H9 (cell line): ENCODE measurements around the gene DGKG. TPM values are rescaled to one million over a fixed set of nuclear protein-coding genes. Genes with fewer than 3 reads are reported as not detected.

Experiments used
- DNase-seq: peaks from one replicate; pipeline ENCODE4 v3.0.0-alpha.2; 2017
- H2AFZ ChIP-seq: one replicate; pipeline ENCODE4 v1.6.1; 2013; ENCODE audit warnings: mild to moderate bottlenecking, low read length, control low read depth, moderate library complexity
- H2AK5ac ChIP-seq: 2 replicates; pipeline ENCODE4 v1.6.1; 2013; ENCODE audit warnings: low read length, control low read depth, mixed read lengths; ENCODE audit not compliant: insufficient read length
- H2BK120ac ChIP-seq: one replicate; pipeline ENCODE4 v1.6.1; 2013; ENCODE audit warnings: low read depth, mild to moderate bottlenecking, low read length, control low read depth, inconsistent platforms; ENCODE audit not compliant: poor library complexity, severe bottlenecking
- H2BK12ac ChIP-seq: 2 replicates; pipeline ENCODE4 v1.6.1; 2013; ENCODE audit warnings: low read length, control low read depth, mixed read lengths, low read depth; ENCODE audit not compliant: insufficient read length
- H2BK15ac ChIP-seq: 2 replicates; pipeline ENCODE4 v1.6.1; 2013; ENCODE audit warnings: low read depth, low read length, control low read depth
- H2BK20ac ChIP-seq: one replicate; pipeline ENCODE4 v1.6.1; 2013; ENCODE audit warnings: low read depth, mild to moderate bottlenecking, low read length, control low read depth, inconsistent platforms; ENCODE audit not compliant: poor library complexity, severe bottlenecking
- H2BK5ac ChIP-seq: 2 replicates; pipeline ENCODE4 v1.6.1; 2013; ENCODE audit warnings: low read length, control low read depth, mixed read lengths; ENCODE audit not compliant: insufficient read length
- H3K14ac ChIP-seq: 2 replicates; pipeline ENCODE4 v1.6.1; 2013; ENCODE audit warnings: low read length, control low read depth; ENCODE audit not compliant: insufficient read depth
- H3K18ac ChIP-seq: 2 replicates; pipeline ENCODE4 v1.6.1; 2013; ENCODE audit warnings: low read depth, mild to moderate bottlenecking, mixed read lengths, low read length, control low read depth; ENCODE audit not compliant: insufficient read length
- H3K23ac ChIP-seq: 2 replicates; pipeline ENCODE4 v1.6.1; 2013; ENCODE audit warnings: low read length, control low read depth, mixed read lengths, low read depth; ENCODE audit not compliant: insufficient read length
- H3K23me2 ChIP-seq: 2 replicates; pipeline ENCODE4 v1.6.1; 2013; ENCODE audit warnings: low read depth, mild to moderate bottlenecking, mixed read lengths, low read length, control low read depth; ENCODE audit not compliant: insufficient read length, poor library complexity, severe bottlenecking
- H3K27ac ChIP-seq: 2 replicates; pipeline ENCODE4 v1.5.1; 2013; ENCODE audit warnings: low read length, control low read depth, mixed read lengths, low read depth; ENCODE audit not compliant: insufficient read length
- H3K27me3 ChIP-seq: 2 replicates; pipeline ENCODE4 v1.6.1; 2013; ENCODE audit warnings: low read length, control low read depth, inconsistent platforms; ENCODE audit not compliant: insufficient read depth
- H3K4ac ChIP-seq: 2 replicates; pipeline ENCODE4 v1.6.1; 2013; ENCODE audit warnings: low read depth, mild to moderate bottlenecking, control low read depth, inconsistent platforms, low read length, moderate library complexity
- H3K4me1 ChIP-seq: 2 replicates; pipeline ENCODE4 v1.6.1; 2013; ENCODE audit warnings: low read length, control low read depth, inconsistent platforms; ENCODE audit not compliant: insufficient read depth
- H3K4me2 ChIP-seq: 2 replicates; pipeline ENCODE4 v1.6.1; 2013; ENCODE audit warnings: low read length, control low read depth, mixed read lengths; ENCODE audit not compliant: insufficient read length, insufficient read depth
- H3K56ac ChIP-seq: 2 replicates; pipeline ENCODE4 v1.6.1; 2013; ENCODE audit warnings: low read depth, mild to moderate bottlenecking, mixed read lengths, low read length, control low read depth; ENCODE audit not compliant: insufficient read length
- H3K79me1 ChIP-seq: 2 replicates; pipeline ENCODE4 v1.6.1; 2013; ENCODE audit warnings: low read depth, mild to moderate bottlenecking, moderate library complexity, low read length, control low read depth, inconsistent platforms; ENCODE audit not compliant: insufficient read depth, poor library complexity, severe bottlenecking
- H3K79me2 ChIP-seq: 2 replicates; pipeline ENCODE4 v1.6.1; 2013; ENCODE audit warnings: low read length, control low read depth, inconsistent platforms; ENCODE audit not compliant: insufficient read depth
- H3K9ac ChIP-seq: 2 replicates; pipeline ENCODE4 v1.6.1; 2013; ENCODE audit warnings: low read length, control low read depth, mixed read lengths; ENCODE audit not compliant: insufficient read length; ENCODE audit errors: extremely low read depth
- H3K9me3 ChIP-seq: one replicate; pipeline ENCODE4 v1.6.1; 2013; ENCODE audit warnings: low read depth, low read length, inconsistent platforms; ENCODE audit not compliant: control insufficient read depth
- H3T11ph ChIP-seq: one replicate; pipeline ENCODE4 v1.6.1; 2013; ENCODE audit warnings: mild to moderate bottlenecking, low read length, control low read depth, inconsistent platforms
- H4K20me1 ChIP-seq: one replicate; pipeline ENCODE4 v1.6.1; 2013; ENCODE audit not compliant: control insufficient read depth, insufficient read length, insufficient read depth
- H4K5ac ChIP-seq: 2 replicates; pipeline ENCODE4 v1.6.1; 2013; ENCODE audit warnings: low read depth, mild to moderate bottlenecking, mixed read lengths, low read length, control low read depth; ENCODE audit not compliant: insufficient read length
- H4K8ac ChIP-seq: replicated peaks from 2 replicates; pipeline ENCODE4 v1.6.1; 2013; ENCODE audit warnings: low read length, control low read depth, mixed read lengths, low read depth; ENCODE audit not compliant: insufficient read length
- H4K91ac ChIP-seq: 2 replicates; pipeline ENCODE4 v1.6.1; 2013; ENCODE audit warnings: low read depth, mild to moderate bottlenecking, moderate library complexity, mixed read lengths, low read length, control low read depth; ENCODE audit not compliant: insufficient read length
- H3K27ac Mint-ChIP-seq, 3 experiments: 2 replicates in 2 of 3; 3 replicates in 1 of 3; pipeline ENCODE4 v1.8.0; 2020 to 2021; ENCODE audit warnings: mixed read lengths in 3 of 3, mild to moderate bottlenecking in 1 of 3, moderate library complexity in 1 of 3
- H3K27me3 Mint-ChIP-seq: 2 replicates; pipeline ENCODE4 v1.8.0; 2021; ENCODE audit warnings: low read depth, mild to moderate bottlenecking, moderate library complexity, mixed read lengths
- H3K36me3 Mint-ChIP-seq, 3 experiments: 2 replicates in 2 of 3; 3 replicates in 1 of 3; pipeline ENCODE4 v1.8.0; 2020 to 2021; ENCODE audit warnings: low read depth in 3 of 3, mixed read lengths in 3 of 3; ENCODE audit not compliant: insufficient read depth in 1 of 3
- H3K4me1 Mint-ChIP-seq, 2 experiments: 2 replicates each; pipeline ENCODE4 v1.8.0; 2020; ENCODE audit warnings: mixed read lengths in 2 of 2
- H3K4me3 Mint-ChIP-seq, 2 experiments: 2 replicates in 1 of 2; 3 replicates in 1 of 2; pipeline ENCODE4 v1.8.0; 2020 to 2021; ENCODE audit warnings: mild to moderate bottlenecking in 2 of 2, mixed read lengths in 2 of 2, moderate library complexity in 1 of 2
- H3K9me3 Mint-ChIP-seq, 2 experiments: 2 replicates in 1 of 2; 3 replicates in 1 of 2; pipeline ENCODE4 v1.8.0; 2020; ENCODE audit warnings: mild to moderate bottlenecking in 2 of 2, mixed read lengths in 2 of 2, moderate library complexity in 1 of 2
- WGBS: extraction: QIAGEN DNeasy Blood & Tissue Kit; methylation state at CpG from one replicate; pipeline ENCODE4 v1.1.7; 2013; ENCODE audit warnings: missing lambda C conversion rate, low lambda C conversion rate, mixed read lengths; ENCODE audit not compliant: insufficient read length; ENCODE audit errors: extremely low coverage; 5-methylcytosine and 5-hydroxymethylcytosine counted together
- total RNA-seq: library from RNA; stranded (reverse); gene quantifications from 2 replicates; pipeline ENCODE4 v1.2.1, GENCODE V29; 2021
- TF ChIP-seq, protein P1 (sequence below): fragments of 200-600 bp; sonication (generic); conservative IDR thresholded peaks from 3 replicates; pipeline ENCODE4 v1.8.0; 2021; ENCODE audit warnings: antibody characterized with exemption, mild to moderate bottlenecking

Gene DGKG
- total RNA-seq, 1 experiment from 2014 or later: not detected

DNA sequence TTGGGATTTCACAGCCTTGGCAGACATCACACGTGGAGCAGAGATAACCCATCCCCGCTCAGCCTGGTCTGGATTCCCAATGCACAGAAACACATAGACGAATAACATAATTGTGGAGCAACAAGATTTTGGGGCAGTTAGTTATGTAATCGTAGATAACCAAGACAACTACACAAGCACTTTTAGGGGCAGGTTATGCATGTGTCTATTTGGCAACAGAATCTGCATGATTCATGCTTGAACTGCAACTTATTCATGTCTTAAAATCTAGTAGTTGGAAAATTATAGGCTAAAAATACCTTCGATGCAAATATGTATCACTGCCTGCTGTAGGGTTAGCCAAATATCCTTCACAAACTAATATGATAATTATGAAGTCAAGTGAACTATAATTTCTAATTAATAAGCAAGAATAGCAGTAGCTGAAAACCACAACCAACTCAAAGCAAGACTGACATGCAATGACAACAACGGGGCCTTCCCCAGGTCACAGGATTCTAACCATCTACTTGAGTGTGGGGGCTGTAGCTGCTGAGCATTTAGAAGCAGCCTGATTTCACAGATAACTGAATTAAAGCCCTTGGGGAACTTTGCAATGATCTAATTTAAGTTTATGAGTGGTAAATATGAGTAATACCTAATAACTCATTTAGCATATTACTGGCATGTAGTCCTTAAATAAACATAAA, 31.1 kb downstream of the DGKG start:
- Histone ChIP-seq H3K79me1 (no peaks in the 10 kb centered on the region), H3K4me1 (no peaks in the 10 kb centered on the region), H3K23me2 (no peaks in the 10 kb centered on the region), H3K9me3 (no peaks in the 10 kb centered on the region), H3K18ac (no peak overlapping the region), H2AK5ac (no peak overlapping the region), H3K4me2 (no peak overlapping the region), H3K27ac (no peak overlapping the region), H2BK15ac (no peak overlapping the region), H2BK5ac (no peak overlapping the region), H2BK120ac (no peak overlapping the region), H3K27me3 (no peaks in the 10 kb centered on the region), H2AFZ (no peak overlapping the region), H3K4ac (no peak overlapping the region), H3K9ac (no peak overlapping the region), H3K23ac (no peak overlapping the region), H4K8ac (no peak overlapping the region), H3K14ac (no peak overlapping the region), H2BK12ac (no peak overlapping the region), H4K91ac (no peak overlapping the region), H4K5ac (no peak overlapping the region), H4K20me1 (no peaks in the 10 kb centered on the region), H2BK20ac (no peak overlapping the region), H3K79me2 (no peaks in the 10 kb centered on the region), H3T11ph (no peak overlapping the region), H3K56ac (no peak overlapping the region)
- H3K4me1 Mint-ChIP-seq: no peaks in the 10 kb centered on the region
- H3K36me3 Mint-ChIP-seq: no peaks in the 10 kb centered on the region
- no peaks in the 10 kb centered on the region for H3K9me3 Mint-ChIP-seq
- no peak overlapping the region for H3K27ac Mint-ChIP-seq
- DNase-seq: no peak
- TF ChIP-seq, protein P1, sequence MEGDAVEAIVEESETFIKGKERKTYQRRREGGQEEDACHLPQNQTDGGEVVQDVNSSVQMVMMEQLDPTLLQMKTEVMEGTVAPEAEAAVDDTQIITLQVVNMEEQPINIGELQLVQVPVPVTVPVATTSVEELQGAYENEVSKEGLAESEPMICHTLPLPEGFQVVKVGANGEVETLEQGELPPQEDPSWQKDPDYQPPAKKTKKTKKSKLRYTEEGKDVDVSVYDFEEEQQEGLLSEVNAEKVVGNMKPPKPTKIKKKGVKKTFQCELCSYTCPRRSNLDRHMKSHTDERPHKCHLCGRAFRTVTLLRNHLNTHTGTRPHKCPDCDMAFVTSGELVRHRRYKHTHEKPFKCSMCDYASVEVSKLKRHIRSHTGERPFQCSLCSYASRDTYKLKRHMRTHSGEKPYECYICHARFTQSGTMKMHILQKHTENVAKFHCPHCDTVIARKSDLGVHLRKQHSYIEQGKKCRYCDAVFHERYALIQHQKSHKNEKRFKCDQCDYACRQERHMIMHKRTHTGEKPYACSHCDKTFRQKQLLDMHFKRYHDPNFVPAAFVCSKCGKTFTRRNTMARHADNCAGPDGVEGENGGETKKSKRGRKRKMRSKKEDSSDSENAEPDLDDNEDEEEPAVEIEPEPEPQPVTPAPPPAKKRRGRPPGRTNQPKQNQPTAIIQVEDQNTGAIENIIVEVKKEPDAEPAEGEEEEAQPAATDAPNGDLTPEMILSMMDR: no peak
- H3K4me3 Mint-ChIP-seq: no peak overlapping the region
- H3K27me3 Mint-ChIP-seq: peaks cover 20% of the 10 kb centered on the region
- WGBS: no CpG with 5 or more reads among the region's 6 CpGs
